ENCODE measurements around the gene NGDN.

Gene NGDN

DNA sequence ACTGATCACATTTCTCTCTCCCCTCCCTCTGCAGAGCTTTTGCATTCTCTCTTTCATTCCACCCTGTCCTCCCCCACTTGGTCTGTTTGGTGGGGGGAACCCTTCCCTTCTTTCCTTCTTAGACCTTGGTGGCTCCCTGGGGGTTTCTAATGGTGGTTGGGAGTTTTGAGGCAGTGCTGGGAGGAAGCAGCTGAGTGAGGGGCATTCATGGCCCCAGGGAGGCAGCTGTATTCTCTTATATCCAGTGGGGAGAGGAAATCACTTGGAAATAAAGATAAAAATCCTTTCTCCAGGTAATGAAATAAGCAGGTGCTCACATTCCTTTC, 13.3 kb downstream of the NGDN start:
- TF ChIP-seq, protein P1, sequence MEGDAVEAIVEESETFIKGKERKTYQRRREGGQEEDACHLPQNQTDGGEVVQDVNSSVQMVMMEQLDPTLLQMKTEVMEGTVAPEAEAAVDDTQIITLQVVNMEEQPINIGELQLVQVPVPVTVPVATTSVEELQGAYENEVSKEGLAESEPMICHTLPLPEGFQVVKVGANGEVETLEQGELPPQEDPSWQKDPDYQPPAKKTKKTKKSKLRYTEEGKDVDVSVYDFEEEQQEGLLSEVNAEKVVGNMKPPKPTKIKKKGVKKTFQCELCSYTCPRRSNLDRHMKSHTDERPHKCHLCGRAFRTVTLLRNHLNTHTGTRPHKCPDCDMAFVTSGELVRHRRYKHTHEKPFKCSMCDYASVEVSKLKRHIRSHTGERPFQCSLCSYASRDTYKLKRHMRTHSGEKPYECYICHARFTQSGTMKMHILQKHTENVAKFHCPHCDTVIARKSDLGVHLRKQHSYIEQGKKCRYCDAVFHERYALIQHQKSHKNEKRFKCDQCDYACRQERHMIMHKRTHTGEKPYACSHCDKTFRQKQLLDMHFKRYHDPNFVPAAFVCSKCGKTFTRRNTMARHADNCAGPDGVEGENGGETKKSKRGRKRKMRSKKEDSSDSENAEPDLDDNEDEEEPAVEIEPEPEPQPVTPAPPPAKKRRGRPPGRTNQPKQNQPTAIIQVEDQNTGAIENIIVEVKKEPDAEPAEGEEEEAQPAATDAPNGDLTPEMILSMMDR (conservative IDR thresholded peaks at IDR 0.05; ENCODE audit: control insufficient read depth, insufficient read depth, low read depth, low read length), result no peak
- no peak for DNase-seq (ENCODE audit: low read depth)
- no peak overlapping the region for H3K4me3 ChIP-seq (ENCODE audit: control insufficient read depth, low read depth, low read length)

DNA sequence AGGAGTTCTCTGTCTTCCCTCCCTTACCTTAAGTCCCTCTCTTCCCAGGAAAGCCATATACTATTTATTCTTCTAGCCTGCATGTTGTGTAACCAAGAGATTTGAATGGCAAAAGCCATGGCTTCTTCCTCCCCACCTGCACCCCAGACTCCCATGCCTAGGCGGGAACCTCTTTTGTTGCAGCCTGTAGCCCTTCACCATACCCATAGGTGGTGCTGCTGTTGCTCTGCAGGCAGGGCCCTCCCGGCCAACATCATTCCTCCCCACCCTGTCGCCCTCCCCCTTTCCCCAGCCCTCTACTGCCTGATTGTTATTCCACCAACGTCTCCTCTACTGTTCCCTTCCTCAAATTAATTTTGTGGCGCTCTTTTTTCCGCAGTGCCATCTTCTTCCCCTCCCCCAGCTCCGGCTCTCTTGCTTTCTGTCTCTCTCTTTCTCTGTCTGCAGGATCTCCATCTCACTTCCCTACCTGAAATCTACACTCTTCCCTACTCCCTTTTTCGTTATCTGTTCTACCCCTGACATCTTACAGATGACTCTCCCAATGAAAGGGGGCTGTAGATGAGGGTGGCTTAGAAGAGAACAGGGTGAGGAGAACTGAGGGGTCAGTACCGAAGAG, 13.8 kb downstream of the NGDN start:
- TF ChIP-seq, protein P1 (conservative IDR thresholded peaks at IDR 0.05; ENCODE audit: control insufficient read depth, insufficient read depth, low read depth, low read length), result peak; percentile 44
- peak; percentile 11 for DNase-seq (ENCODE audit: low read depth)
- no peak overlapping the region for H3K4me3 ChIP-seq (ENCODE audit: control insufficient read depth, low read depth, low read length)

DNA sequence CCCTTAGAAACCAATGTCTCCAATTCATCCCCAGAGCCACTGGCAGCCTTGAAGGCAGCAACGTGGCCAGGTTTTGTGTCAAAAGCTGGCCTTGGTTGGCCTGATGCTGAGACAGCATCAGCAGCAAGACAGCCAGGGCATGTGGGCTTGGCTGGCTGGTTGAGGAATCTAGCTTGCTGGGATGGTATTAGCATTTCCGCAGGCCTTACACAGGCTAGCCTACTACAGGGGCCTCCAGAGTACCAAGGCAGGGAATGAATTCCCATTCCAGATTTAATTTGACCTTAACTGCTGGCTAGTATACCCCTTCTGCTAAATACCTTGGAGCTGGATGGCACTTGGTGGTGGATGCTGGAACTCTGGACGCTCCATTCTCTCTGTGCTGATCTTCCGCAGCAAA, 15.8 kb downstream of the NGDN start:
- no peak for DNase-seq (ENCODE audit: low read depth)
- no peak overlapping the region for H3K4me3 ChIP-seq (ENCODE audit: control insufficient read depth, low read depth, low read length)
- TF ChIP-seq, protein P1 (conservative IDR thresholded peaks at IDR 0.05; ENCODE audit: control insufficient read depth, insufficient read depth, low read depth, low read length), result no peak

DNA sequence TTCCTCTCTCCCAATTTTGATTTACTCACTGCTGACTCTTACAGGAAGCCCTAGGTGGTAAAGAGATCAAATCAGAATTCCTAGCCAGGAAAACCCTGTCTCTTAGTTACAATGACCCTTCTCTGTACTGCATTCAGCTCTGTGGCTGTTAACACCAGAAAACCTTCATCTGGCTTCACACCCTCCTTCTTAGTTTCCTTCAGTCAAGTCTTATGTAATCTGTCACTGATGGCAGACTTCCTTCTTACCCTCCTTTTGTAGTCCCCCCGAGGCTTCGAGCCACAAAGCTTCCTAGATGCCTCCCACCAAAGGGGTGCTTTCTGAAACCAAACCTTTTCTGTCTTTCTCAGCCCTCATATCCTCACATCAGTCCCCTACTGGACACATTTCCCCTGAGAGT, 16.5 kb downstream of the NGDN start:
- TF ChIP-seq, protein P1 (conservative IDR thresholded peaks at IDR 0.05; ENCODE audit: control insufficient read depth, insufficient read depth, low read depth, low read length), result no peak
- no peak overlapping the region for H3K4me3 ChIP-seq (ENCODE audit: control insufficient read depth, low read depth, low read length)
- DNase-seq (ENCODE audit: low read depth), result no peak

DNA sequence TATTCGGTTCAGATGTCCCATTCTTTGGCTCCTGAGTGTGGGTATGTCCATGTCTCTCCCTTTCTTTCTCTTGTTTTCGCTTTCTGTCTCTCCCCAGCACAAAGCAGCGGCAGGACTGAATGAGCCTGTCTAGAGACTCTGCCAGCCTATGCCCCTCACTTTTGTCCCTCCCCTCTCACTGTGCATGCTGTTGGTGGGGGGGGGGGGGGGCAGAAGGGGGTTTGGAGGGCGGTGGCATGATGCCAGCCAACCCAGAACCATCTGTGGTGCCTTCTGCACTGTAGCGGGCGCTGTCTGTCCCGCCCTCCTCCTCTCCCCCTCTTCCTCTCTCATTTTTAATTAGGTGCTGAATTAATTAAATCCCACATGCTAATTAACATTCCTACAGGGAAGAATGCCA, 17.7 kb downstream of the NGDN start:
- no peak overlapping the region for H3K4me3 ChIP-seq (ENCODE audit: control insufficient read depth, low read depth, low read length)
- DNase-seq (ENCODE audit: low read depth), result no peak
- TF ChIP-seq, protein P1 (conservative IDR thresholded peaks at IDR 0.05; ENCODE audit: control insufficient read depth, insufficient read depth, low read depth, low read length), result no peak

DNA sequence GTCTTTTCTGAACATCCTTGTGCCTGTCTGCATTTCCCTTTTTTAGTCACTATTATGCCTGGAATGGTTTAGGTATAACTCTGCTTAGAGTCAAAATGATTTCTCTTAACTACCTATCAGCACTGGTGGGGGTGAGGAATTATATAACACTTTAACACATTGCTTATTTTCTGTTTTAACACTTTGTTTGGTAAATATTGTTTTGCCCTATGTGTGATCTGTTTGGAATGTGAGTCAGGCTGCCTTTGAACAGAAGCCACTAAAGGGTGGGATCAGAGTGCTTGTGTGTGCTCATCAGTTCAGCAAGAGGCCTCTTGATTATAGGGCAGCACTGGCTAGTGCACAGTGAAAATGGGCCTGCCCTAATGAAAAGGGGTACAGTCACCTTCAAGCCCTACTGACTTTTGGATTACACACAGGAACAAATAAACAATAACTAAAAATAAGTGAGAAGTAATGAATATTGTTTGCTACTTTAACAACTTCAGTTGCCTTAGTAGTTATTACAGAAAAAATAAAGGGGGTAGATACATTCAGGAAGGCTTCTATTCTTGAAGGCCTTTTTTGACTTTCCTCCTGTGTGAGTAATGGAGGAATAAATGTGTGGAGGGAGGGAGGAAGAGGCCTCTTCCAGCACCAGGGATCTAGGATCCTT, 23.2 kb downstream of the NGDN start:
- peak; percentile 14 for DNase-seq (ENCODE audit: low read depth)
- TF ChIP-seq, protein P1 (conservative IDR thresholded peaks at IDR 0.05; ENCODE audit: control insufficient read depth, insufficient read depth, low read depth, low read length), result no peak
- H3K4me3 ChIP-seq (ENCODE audit: control insufficient read depth, low read depth, low read length), result no peak overlapping the region
